Measurements from ENCODE around the gene CLK3. TPM values are rescaled to one million over a fixed set of nuclear protein-coding genes. Genes with fewer than 3 reads are reported as not detected.
"Not testable (repeated sequence)": the region's sequence is repeated elsewhere in the genome, so short reads cannot be mapped to it uniquely, and the experiment has no call there.

CLK3 gene
- total and polyA plus RNA-seq, 10 donors = 54.0 to 229 (median 105) TPM

DNA sequence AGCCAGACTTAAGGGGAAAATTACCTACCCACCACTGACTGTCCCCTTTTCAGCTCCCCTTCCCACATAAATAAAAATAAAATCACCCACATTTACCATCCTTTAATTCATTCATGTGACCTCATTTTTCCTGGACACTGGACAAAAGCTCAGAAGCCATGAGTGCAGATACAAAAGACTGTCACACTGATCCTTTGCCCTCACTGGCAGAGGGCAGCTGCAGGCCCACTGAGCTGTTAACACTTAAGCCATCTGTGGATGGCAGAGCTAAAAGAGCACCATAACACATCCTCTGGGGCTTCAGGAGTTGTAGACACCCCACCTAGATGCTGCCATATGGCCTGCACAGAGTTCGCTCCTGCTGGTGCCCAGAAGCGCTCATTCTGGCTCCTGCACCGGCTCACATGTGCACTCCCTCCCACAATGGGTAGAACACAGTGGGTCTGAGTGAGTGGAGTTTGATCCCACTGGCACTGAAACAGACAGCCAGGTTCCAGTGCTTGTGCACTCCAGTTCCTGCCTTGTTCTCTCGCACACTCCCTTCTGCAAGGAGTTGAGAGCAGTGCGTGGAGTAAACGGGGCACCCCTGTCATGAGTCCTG is 41.4 kb downstream of the CLK3 start:
- intact Hi-C loops (cut with DNase I; ENCODE audit: low total_unique reads) = no loop called here
- no peak overlapping the region for H3K27ac ChIP-seq

DNA sequence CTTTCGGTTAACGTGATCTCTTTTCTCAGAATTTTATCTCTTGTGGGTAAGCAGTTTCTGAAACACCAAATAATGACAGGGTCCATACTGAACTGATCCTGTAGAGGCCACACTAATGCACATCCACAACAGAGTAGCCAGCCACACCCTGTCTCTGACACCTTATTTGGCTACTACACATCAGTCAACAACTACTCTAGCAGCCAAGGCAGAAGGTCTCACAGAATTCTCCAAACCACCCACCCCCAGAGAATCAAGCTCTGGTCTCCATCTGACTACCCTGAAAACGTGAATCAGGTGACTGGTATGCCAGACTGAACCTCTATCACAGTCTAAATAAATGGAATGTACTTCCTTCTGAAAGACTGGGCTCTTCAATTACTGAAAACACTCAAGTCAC is 42.2 kb downstream of the CLK3 start:
- peaks cover 0 to 39% (median 12%) of the 10 kb centered on the region in 6 donors for H3K36me3 ChIP-seq
- peaks cover 0 to 33% (median 2%) of the 10 kb centered on the region in 6 donors for H3K4me1 ChIP-seq
- H3K27ac ChIP-seq = no peak overlapping the region
- no peaks in the 10 kb centered on the region for H3K9me3 ChIP-seq
- no peaks in the 10 kb centered on the region for H3K27me3 ChIP-seq (replicated peaks in 1 of 7)
- TF ChIP-seq POLR2AphosphoS5 (IDR thresholded peaks at IDR 0.05) (no peak), POLR2A (IDR thresholded peaks at IDR 0.05) (no peak)
- TF ChIP-seq, protein P1, sequence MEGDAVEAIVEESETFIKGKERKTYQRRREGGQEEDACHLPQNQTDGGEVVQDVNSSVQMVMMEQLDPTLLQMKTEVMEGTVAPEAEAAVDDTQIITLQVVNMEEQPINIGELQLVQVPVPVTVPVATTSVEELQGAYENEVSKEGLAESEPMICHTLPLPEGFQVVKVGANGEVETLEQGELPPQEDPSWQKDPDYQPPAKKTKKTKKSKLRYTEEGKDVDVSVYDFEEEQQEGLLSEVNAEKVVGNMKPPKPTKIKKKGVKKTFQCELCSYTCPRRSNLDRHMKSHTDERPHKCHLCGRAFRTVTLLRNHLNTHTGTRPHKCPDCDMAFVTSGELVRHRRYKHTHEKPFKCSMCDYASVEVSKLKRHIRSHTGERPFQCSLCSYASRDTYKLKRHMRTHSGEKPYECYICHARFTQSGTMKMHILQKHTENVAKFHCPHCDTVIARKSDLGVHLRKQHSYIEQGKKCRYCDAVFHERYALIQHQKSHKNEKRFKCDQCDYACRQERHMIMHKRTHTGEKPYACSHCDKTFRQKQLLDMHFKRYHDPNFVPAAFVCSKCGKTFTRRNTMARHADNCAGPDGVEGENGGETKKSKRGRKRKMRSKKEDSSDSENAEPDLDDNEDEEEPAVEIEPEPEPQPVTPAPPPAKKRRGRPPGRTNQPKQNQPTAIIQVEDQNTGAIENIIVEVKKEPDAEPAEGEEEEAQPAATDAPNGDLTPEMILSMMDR (IDR thresholded peaks at IDR 0.05 in 8 of 11, conservative IDR thresholded peaks at IDR 0.05 in 3 of 11) = no peak
- H3K4me3 ChIP-seq = no peak overlapping the region
- 83 to 92% (median 89%) methylated on average over 3 of the region's 3 CpGs for WGBS, 5 donors
- intact Hi-C loops (cut with DNase I; ENCODE audit: low total_unique reads) = no loop called here
- DNase-seq = no peak

More for the DNA sequence above, 41.4 kb downstream of the CLK3 start:
- WGBS, 5 donors = 77 to 97% (median 93%) methylated on average over 6 of the region's 6 CpGs
- H3K4me3 ChIP-seq = no peak overlapping the region
- no peaks in the 10 kb centered on the region for H3K9me3 ChIP-seq
- no peak for DNase-seq
- H3K4me1 ChIP-seq = peaks cover 0 to 31% (median 2%) of the 10 kb centered on the region in 6 donors
- peaks cover 0 to 44% (median 15%) of the 10 kb centered on the region in 6 donors for H3K36me3 ChIP-seq
- H3K27me3 ChIP-seq (replicated peaks in 1 of 7) = no peaks in the 10 kb centered on the region
- TF ChIP-seq, protein P1 (IDR thresholded peaks at IDR 0.05 in 8 of 11, conservative IDR thresholded peaks at IDR 0.05 in 3 of 11) = no peak
- no peak for TF ChIP-seq POLR2A (IDR thresholded peaks at IDR 0.05)
- no peak for TF ChIP-seq POLR2AphosphoS5 (IDR thresholded peaks at IDR 0.05)

DNA sequence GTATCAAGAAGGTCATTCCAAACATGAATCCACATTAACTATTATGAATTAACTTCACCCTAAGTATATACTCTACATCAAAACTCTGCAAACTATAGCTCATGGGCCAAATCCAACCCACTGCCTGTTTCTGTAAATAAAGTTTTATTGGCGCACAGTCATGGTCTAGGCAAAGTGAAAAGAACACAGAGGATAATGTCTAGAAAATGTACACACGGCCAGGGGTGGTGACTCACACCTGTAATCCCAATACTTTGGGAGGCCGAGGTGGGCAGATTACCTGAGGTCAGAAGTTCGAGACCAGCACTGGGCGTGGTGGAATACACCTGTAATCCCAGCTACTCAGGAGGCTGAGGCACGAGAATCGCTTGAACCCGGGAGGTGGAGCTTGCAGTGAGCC is 45.6 kb downstream of the CLK3 start:
- H3K9me3 ChIP-seq; H3K4me3 ChIP-seq; H3K27ac ChIP-seq; intact Hi-C loops (cut with DNase I; ENCODE audit: low total_unique reads); H3K27me3 ChIP-seq (replicated peaks in 1 of 7); DNase-seq: not testable (repeated sequence)
- peaks cover 0 to 13% (median 0%) of the 10 kb centered on the region in 6 donors for H3K36me3 ChIP-seq
- peaks cover 9 to 24% (median 15%) of the 10 kb centered on the region in 6 donors for H3K4me1 ChIP-seq
- WGBS, 5 donors = 95 to 97% (median 96%) methylated on average over 8 of the region's 8 CpGs

DNA sequence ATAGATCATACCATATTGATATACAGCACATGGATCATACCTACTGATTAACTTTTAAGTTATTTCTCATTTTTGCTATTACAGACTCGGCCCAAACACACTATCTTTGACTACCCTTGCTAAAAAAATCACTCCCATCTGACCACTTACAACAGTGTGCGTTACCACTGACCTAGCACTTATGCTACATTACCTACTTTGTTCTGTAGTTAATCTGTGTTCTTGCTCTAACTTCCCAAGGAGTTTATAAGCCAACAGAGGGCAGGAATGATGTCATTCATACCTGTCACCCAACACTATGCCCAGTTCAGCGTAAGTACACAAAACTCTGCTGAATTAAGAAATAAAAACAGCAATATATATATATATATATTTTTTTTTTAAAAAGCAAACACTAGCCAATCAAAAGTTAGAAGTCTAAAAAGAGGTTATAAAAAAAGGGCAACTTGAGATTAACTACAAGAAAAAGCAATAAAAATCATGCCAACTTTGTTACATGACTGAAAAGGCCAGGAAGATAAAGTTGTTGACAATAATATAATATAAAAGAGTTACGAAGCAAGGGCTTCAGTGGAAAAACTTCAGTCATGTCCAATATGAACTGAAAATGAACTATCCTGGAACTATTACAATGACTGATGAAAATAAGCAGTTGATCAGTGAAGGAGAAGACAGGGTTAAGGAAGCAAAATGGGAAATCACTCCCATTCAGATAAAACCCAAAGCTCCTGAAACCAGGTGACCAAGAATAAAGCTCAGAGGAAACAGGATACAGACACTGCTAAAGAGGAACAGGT is 46.6 kb downstream of the CLK3 start:
- Histone ChIP-seq H3K27ac (no peak overlapping the region), H3K9me3 (no peaks in the 10 kb centered on the region), H3K4me1 (peaks cover 9 to 24% (median 15%) of the 10 kb centered on the region in 6 donors), H3K4me3 (no peak overlapping the region), H3K27me3 (replicated peaks in 1 of 7) (no peaks in the 10 kb centered on the region), H3K36me3 (peaks cover 0 to 21% (median 0%) of the 10 kb centered on the region in 6 donors)
- DNase-seq = no peak
- 93 to 96% (median 95%) methylated on average over 4 of the region's 4 CpGs for WGBS, 5 donors
- intact Hi-C loops (cut with DNase I; ENCODE audit: low total_unique reads) = no loop called here
- no peak for TF ChIP-seq POLR2AphosphoS5 (IDR thresholded peaks at IDR 0.05)
- TF ChIP-seq, protein P1 (IDR thresholded peaks at IDR 0.05 in 8 of 11, conservative IDR thresholded peaks at IDR 0.05 in 3 of 11) = no peak

Measured in spleen (tissue), 11 donors.